Thoracic aorta (tissue), 2 donors: Measurements from ENCODE around the gene FMNL1. TPM values are rescaled to one million over a fixed set of nuclear protein-coding genes. Genes with fewer than 3 reads are reported as not detected.
A peak's percentile ranks its signal among the peaks of the same experiment; 100 is the strongest.

Experiments
- ATAC-seq: fragments of 150-250 bp; one replicate; pipeline ENCODE4 v1.8.0; 2017; ENCODE audit warnings: low read depth; ENCODE audit not compliant: insufficient number of reproducible peaks, low FRiP score
- DNase-seq: peaks from one replicate; pipeline ENCODE4 v3.0.0-alpha.2; 2020; ENCODE audit warnings: low spot score
- H3K27ac ChIP-seq, 2 donors: fragments of 200-600 bp; sonication (generic); 1 replicate in 1 of 2; 2 replicates in 1 of 2; pipeline ENCODE4 v1.5.1; 2016; ENCODE audit warnings: mild to moderate bottlenecking in 2 of 2, moderate library complexity in 2 of 2
- H3K27me3 ChIP-seq: fragments of 200-600 bp; sonication (generic); replicated peaks from 2 replicates; pipeline ENCODE4 v1.6.0; 2016; ENCODE audit warnings: mild to moderate bottlenecking; ENCODE audit not compliant: insufficient read depth
- H3K36me3 ChIP-seq: fragments of 200-600 bp; sonication (generic); one replicate; pipeline ENCODE4 v1.5.1; 2016
- H3K4me1 ChIP-seq, 2 donors: fragments of 200-600 bp; sonication (generic); 1 replicate in 1 of 2; 2 replicates in 1 of 2; pipeline versions ENCODE4 v1.5.1 to v1.6.0; 2016; ENCODE audit warnings: low read depth in 2 of 2, mild to moderate bottlenecking in 1 of 2; ENCODE audit not compliant: control insufficient read depth in 1 of 2
- H3K4me3 ChIP-seq: fragments of 200-600 bp; sonication (generic); 2 replicates; pipeline ENCODE4 v1.5.1; 2016; ENCODE audit warnings: mild to moderate bottlenecking
- H3K9me3 ChIP-seq: fragments of 200-600 bp; sonication (generic); 2 replicates; pipeline ENCODE4 v1.5.1; 2016
- CTCF ChIP-seq: fragments of 200-600 bp; sonication (generic); IDR thresholded peaks from one replicate; pipeline ENCODE4 v1.5.1; 2019; ENCODE audit warnings: antibody characterized with exemption
- total RNA-seq, 2 donors: library from RNA; depleted of rRNA; stranded (reverse); fragments of >200 nt; gene quantifications; one replicate each; pipeline versions ENCODE4 v1.1.0 to v1.2.3, GENCODE V29; 2016

The FMNL1 gene
- total RNA-seq, 2 donors from 2014 or later, result 31.4 to 37.2 TPM

- peak overlapping the region; percentile 61 for H3K4me3 ChIP-seq
- H3K4me1 ChIP-seq, result peaks cover 12 to 18% of the 10 kb centered on the region in 2 donors
- ATAC-seq (peak; percentile 5), DNase-seq (no peak)
- H3K9me3 ChIP-seq, result no peaks in the 10 kb centered on the region
- no peaks in the 10 kb centered on the region for H3K27me3 ChIP-seq
- H3K27ac ChIP-seq, result peak overlapping the region; percentile 4 to 47
- TF ChIP-seq CTCF, result no peak
- peaks cover 19% of the 10 kb centered on the region for H3K36me3 ChIP-seq
Observed at GRCh38 chr17:45277992-45278391, 56.3 kb downstream of the FMNL1 start.

GRCh38 chr17:45279898-45280297 lies 58.2 kb downstream of the FMNL1 start:
- H3K36me3 ChIP-seq, result peaks cover 18% of the 10 kb centered on the region
- no peaks in the 10 kb centered on the region for H3K9me3 ChIP-seq
- no peak for TF ChIP-seq CTCF
- DNase-seq, result no peak
- H3K27me3 ChIP-seq, result no peaks in the 10 kb centered on the region
- H3K27ac ChIP-seq, result no peak overlapping the region
- H3K4me3 ChIP-seq, result no peak overlapping the region
- H3K4me1 ChIP-seq, result peaks cover 12 to 18% of the 10 kb centered on the region in 2 donors
- ATAC-seq, result no peak

- DNase-seq (no peak), ATAC-seq (no peak)
- Histone ChIP-seq H3K27me3 (no peaks in the 10 kb centered on the region), H3K4me3 (no peak overlapping the region), H3K4me1 (peaks cover 5 to 15% of the 10 kb centered on the region in 2 donors), H3K9me3 (no peaks in the 10 kb centered on the region), H3K36me3 (peaks cover 18% of the 10 kb centered on the region), H3K27ac (no peak overlapping the region)
- TF ChIP-seq CTCF, result no peak
Observed at GRCh38 chr17:45282683-45283644, 61.3 kb downstream of the FMNL1 start.

GRCh38 chr17:45283711-45284110 lies 62.0 kb downstream of the FMNL1 start:
- TF ChIP-seq CTCF, result no peak
- H3K27ac ChIP-seq, result no peak overlapping the region
- no peak overlapping the region for H3K4me3 ChIP-seq
- DNase-seq (no peak), ATAC-seq (no peak)
- H3K9me3 ChIP-seq, result no peaks in the 10 kb centered on the region
- H3K27me3 ChIP-seq, result no peaks in the 10 kb centered on the region
- peaks cover 18% of the 10 kb centered on the region for H3K36me3 ChIP-seq
- H3K4me1 ChIP-seq, result peaks cover 0 to 15% of the 10 kb centered on the region in 2 donors

GRCh38 chr17:45284176-45285140 lies 62.8 kb downstream of the FMNL1 start:
- Histone ChIP-seq H3K4me3 (no peak overlapping the region), H3K4me1 (peaks cover 0 to 20% of the 10 kb centered on the region in 2 donors), H3K27ac (no peak overlapping the region), H3K27me3 (no peaks in the 10 kb centered on the region), H3K36me3 (peaks cover 18% of the 10 kb centered on the region), H3K9me3 (no peaks in the 10 kb centered on the region)
- TF ChIP-seq CTCF, result no peak
- DNase-seq (no peak), ATAC-seq (no peak)
